Left ventricle myocardium inferior (tissue), 1 donor: ENCODE measurements around the gene FUT3. TPM values are rescaled to one million over a fixed set of nuclear protein-coding genes. Genes with fewer than 3 reads are reported as not detected.
"Not testable (repeated sequence)": the region's sequence is repeated elsewhere in the genome, so short reads cannot be mapped to it uniquely, and the experiment has no call there.

Source experiments
- DNase-seq: peaks from one replicate; pipeline ENCODE4 v3.0.0-alpha.2; 2020
- H3K27ac ChIP-seq: fragments of 200-600 bp; replicated peaks from 2 replicates; pipeline ENCODE4 v1.8.0; 2021
- H3K27me3 ChIP-seq: fragments of 200-600 bp; 2 replicates; pipeline ENCODE4 v1.8.0; 2021; ENCODE audit warnings: low read depth
- H3K36me3 ChIP-seq: fragments of 200-600 bp; 2 replicates; pipeline ENCODE4 v1.8.0; 2021
- H3K4me1 ChIP-seq: fragments of 200-600 bp; 2 replicates; pipeline ENCODE4 v1.8.0; 2021
- H3K4me3 ChIP-seq: fragments of 200-600 bp; 2 replicates; pipeline ENCODE4 v1.8.0; 2021; ENCODE audit warnings: mild to moderate bottlenecking, moderate library complexity
- H3K9me3 ChIP-seq: fragments of 200-600 bp; replicated peaks from 2 replicates; pipeline ENCODE4 v1.8.0; 2021
- intact Hi-C: fragments of 100-400 bp; cut with micrococcal nuclease; formaldehyde crosslinking; loops from one replicate; pipeline ENCODE4 v1.11.0; 2022
- total RNA-seq: library from RNA; stranded (reverse); fragmentation: NEBNext Ultra II Directional; extraction: Animal tissue kit (Norgen Biotek cat#: 25700); gene quantifications from one replicate; pipeline ENCODE4 v1.2.1, GENCODE V29; 2021
- TF ChIP-seq, protein P1 (sequence below): fragments of 200-600 bp; IDR thresholded peaks from 2 replicates; pipeline ENCODE4 v1.8.0; 2021; ENCODE audit warnings: antibody characterized with exemption, mild to moderate bottlenecking, borderline replicate concordance
- donor health status: DM: no; HTN: yes; CAD: no; lungs with severe emphysema.

The FUT3 gene
- total RNA-seq, 1 donor from 2014 or later: not detected

DNA sequence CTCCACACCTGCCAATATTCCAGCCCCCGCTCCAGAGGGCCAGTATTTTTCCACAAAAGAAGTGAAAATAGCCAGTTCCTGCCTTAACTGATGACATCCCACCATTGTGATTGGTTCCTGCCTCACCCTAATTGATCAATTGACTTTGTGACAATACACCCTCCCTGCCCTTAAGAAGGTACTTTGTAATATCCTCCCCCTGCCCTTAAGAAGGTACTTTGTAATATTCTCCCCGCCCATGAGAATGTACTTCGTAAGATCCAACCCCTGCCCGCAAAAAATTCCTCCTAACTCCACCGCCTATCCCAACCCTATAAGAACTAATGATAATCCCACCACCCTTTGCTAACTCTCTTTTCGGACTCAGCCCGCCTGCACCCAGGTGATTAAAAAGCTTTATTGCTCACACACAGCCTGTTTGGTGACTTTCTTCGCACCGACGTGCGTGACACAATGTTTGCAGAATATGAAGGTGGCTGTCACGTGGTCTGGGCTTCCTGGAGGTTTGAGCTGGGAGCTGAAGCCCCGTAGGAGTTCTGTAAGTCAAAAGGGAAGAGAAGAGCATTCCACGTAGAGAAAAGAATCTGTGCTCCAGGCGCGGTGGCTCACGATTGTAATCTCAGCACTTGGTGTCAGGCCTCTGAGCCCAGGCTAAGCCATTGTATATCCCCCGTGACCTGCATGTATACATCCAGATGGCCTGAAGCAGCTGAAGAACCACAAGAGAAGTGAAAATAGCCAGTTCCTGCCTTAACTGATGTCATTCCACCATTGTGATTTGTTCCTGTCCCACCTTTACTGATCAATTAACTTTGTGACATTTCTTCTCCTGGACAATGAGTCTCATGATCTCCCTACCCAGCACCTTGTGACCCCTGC lies 6.2 kb upstream of the FUT3 start:
- no peak overlapping the region for H3K27ac ChIP-seq
- intact Hi-C loops: no loop called here
- no peak for DNase-seq
- H3K27me3 ChIP-seq: peaks cover 6% of the 10 kb centered on the region
- no peaks in the 10 kb centered on the region for H3K36me3 ChIP-seq
- H3K4me3 ChIP-seq: no peak overlapping the region
- no peaks in the 10 kb centered on the region for H3K9me3 ChIP-seq
- TF ChIP-seq, protein P1, sequence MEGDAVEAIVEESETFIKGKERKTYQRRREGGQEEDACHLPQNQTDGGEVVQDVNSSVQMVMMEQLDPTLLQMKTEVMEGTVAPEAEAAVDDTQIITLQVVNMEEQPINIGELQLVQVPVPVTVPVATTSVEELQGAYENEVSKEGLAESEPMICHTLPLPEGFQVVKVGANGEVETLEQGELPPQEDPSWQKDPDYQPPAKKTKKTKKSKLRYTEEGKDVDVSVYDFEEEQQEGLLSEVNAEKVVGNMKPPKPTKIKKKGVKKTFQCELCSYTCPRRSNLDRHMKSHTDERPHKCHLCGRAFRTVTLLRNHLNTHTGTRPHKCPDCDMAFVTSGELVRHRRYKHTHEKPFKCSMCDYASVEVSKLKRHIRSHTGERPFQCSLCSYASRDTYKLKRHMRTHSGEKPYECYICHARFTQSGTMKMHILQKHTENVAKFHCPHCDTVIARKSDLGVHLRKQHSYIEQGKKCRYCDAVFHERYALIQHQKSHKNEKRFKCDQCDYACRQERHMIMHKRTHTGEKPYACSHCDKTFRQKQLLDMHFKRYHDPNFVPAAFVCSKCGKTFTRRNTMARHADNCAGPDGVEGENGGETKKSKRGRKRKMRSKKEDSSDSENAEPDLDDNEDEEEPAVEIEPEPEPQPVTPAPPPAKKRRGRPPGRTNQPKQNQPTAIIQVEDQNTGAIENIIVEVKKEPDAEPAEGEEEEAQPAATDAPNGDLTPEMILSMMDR: no peak
- H3K4me1 ChIP-seq: no peaks in the 10 kb centered on the region

DNA sequence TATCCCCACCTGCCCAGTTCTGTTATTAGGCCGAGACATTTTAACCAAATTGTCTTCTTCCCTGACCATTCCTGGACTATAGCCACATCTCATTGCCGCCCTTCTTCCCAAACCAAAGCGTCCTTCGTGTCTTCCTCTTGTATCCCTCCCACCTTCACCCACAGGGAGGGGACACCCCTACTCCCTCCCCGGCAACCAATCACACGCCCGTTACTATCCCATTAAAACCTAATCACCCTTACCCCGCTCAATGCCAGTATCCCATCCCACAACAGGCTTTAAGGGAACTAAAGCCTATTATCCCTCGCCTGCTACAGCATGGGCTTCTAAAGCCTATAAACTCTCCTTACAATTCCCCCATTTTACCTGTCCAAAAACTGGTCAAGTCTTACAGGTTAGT lies 3.9 kb upstream of the FUT3 start:
- intact Hi-C loops, H3K27me3 ChIP-seq, H3K27ac ChIP-seq, DNase-seq, H3K9me3 ChIP-seq, H3K36me3 ChIP-seq, H3K4me3 ChIP-seq, H3K4me1 ChIP-seq: not testable (repeated sequence)

DNA sequence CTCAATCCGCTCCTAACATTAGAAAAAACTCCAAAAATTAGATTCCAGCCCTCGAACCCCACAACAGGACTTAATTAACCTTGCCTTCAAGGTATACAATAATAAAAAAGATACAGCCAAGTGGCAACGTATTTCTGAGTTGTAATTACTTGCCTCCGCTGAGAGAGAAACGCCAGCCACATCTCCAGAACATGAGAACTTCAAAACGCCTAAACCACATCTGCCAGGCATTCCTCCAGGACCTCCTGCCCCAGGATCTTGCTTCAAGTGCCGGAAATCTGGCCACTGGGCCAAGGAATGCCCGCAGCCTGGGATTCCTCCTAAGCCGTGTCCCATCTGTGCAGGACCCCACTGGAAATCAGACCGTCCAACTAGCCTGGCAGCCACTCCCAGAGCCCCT lies 2.9 kb upstream of the FUT3 start:
- not testable (repeated sequence) for DNase-seq, H3K27me3 ChIP-seq

DNA sequence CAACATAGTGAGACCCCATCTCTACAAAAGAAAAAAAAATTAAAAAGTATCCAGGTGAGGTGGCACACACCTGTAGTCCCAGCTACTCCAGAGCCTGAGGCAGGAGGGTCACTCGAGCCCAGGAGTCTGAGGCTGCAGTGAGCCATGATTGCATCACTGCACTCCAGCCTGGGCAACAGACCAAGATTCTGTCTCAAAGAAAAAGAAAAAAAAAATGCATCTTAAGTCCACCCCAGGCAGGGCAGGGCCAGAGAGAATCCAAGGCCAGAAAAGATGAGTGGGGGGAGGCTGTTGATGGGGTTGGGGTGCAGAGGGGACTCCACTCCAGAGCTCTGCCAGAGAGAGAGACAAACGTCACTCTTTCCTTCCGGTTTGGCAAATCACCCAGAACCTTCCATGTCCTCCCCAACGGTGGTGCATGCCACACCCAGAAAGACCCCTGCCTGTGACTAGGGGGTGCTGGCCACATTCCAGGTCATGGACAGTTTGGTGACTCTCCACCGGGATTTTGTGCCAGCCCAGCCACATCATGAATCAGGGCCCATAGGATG lies 431 bp downstream of the FUT3 start:
- peaks cover 6% of the 10 kb centered on the region for H3K27me3 ChIP-seq
- H3K9me3 ChIP-seq: no peaks in the 10 kb centered on the region
- no peak for DNase-seq
- intact Hi-C loops: no loop called here
- H3K4me1 ChIP-seq: no peaks in the 10 kb centered on the region
- H3K27ac ChIP-seq: no peak overlapping the region
- H3K36me3 ChIP-seq: no peaks in the 10 kb centered on the region
- TF ChIP-seq, protein P1: no peak
- no peak overlapping the region for H3K4me3 ChIP-seq

More for the DNA sequence above, 2.9 kb upstream of the FUT3 start:
- H3K36me3 ChIP-seq, H3K4me1 ChIP-seq, H3K27ac ChIP-seq, H3K9me3 ChIP-seq, H3K4me3 ChIP-seq, intact Hi-C loops: not testable (repeated sequence)

DNA sequence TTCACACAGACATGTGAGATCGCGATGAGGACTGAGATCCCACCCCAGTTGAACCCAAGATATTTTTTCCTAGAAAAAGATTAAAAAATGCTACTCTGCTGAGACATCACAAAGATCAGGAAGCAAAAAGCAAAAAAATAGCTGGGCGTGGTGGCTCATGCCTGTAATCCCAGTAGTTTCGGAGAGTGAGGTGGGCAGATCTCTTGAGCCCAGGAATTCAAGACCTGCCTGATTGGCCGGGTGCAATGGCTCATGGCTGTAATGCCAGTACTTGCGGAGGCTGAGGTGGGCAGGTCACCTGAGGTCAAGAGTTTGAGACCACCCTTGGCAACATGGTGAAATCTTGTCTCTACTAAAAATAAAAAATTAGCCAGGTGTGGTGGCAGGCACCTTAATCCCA lies 1.1 kb downstream of the FUT3 start:
- intact Hi-C loops: no loop called here
- TF ChIP-seq, protein P1: no peak
- peaks cover 2% of the 10 kb centered on the region for H3K27me3 ChIP-seq
- H3K36me3 ChIP-seq: no peaks in the 10 kb centered on the region
- no peak overlapping the region for H3K27ac ChIP-seq
- H3K4me1 ChIP-seq: no peaks in the 10 kb centered on the region
- no peak overlapping the region for H3K4me3 ChIP-seq
- no peaks in the 10 kb centered on the region for H3K9me3 ChIP-seq
- no peak for DNase-seq

DNA sequence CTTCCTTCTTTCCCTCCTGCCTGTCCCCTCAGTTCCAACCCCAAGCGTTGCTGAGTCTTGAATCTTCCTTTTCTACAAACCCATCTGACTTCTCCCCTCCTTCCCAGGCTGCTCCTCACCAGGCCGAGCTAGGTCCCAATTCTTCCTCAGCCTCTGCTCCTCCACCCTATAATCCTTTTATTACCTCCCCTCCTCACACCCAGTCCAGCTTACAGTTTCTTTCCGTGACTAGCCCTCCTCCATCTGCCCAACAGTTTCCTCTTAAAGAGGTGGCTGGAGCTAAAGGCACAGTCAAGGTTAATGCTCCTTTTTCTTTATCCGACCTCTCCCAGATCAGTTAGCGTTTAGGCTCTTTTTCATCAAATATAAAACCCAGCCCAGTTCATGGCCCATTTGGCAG lies 2.6 kb downstream of the FUT3 start:
- H3K27me3 ChIP-seq, H3K27ac ChIP-seq, H3K4me1 ChIP-seq, H3K9me3 ChIP-seq, H3K36me3 ChIP-seq, intact Hi-C loops, DNase-seq, H3K4me3 ChIP-seq: not testable (repeated sequence)

DNA sequence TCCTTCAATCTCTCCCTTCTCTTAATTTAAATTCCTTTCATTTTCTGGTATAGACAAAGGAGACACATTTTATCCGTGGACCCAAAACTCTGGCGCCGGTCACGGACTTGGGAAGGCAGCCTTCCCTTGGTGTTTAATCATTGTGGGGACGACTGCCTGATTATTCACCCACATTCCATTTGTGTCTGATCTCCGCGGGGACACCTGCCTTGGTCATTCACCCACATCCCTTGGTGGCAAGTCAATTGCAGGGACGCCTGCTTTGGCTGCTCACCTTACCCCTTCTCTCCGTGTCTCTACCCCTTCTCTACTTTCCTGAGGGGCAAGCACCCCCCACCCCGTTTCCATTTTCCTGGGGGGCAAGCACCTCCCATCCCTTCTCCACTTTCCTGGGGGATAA lies 3.4 kb downstream of the FUT3 start:
- not testable (repeated sequence) for H3K27me3 ChIP-seq, DNase-seq

More for the DNA sequence above, 3.4 kb downstream of the FUT3 start:
- H3K27ac ChIP-seq, H3K4me1 ChIP-seq, H3K9me3 ChIP-seq, intact Hi-C loops, H3K36me3 ChIP-seq, H3K4me3 ChIP-seq: not testable (repeated sequence)
